ENCODE data around the gene TMEM123. TPM values are rescaled to one million over a fixed set of nuclear protein-coding genes. Genes with fewer than 3 reads are reported as not detected.

TMEM123 gene
- total and polyA plus RNA-seq, 10 of the 15 experiments (the other 5 are each of a cell fraction or from before 2014, with no cell fraction given) = 35.1 to 667 (median 123) TPM

DNA sequence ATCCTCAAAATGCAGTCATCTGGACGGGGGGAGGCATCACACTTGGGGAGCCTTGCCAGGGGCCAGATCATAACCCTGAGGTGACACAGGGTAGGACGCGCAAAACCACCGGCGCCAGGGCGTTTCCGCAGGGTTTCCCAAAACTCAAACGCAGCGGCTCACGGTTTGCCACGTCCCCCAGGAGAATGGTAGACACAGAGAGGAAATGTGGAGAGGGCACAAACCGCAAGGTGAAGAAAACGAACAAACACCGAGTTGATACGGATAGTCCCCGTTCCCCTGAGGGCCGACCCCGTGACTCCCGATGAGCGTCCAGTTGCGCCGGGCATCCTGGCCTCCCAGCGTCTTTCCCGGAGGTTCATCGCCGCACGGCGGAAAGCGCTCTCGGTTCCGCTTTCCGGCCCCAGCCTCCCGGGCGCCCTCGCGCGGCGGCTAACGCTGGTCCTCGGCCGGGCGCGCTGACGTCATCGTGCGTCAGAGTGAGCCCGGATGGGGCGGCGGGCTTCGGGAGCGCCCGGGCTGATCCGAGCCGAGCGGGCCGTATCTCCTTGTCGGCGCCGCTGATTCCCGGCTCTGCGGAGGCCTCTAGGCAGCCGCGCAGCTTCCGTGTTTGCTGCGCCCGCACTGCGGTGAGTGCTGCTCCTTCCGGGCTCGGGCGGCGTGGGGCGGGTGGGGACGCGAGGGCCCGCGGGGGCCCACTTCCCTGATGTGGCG is 105.7 kb downstream of the TMEM123 start, which contains the start of gene BIRC2 (continued):
- TF ChIP-seq, protein P1, sequence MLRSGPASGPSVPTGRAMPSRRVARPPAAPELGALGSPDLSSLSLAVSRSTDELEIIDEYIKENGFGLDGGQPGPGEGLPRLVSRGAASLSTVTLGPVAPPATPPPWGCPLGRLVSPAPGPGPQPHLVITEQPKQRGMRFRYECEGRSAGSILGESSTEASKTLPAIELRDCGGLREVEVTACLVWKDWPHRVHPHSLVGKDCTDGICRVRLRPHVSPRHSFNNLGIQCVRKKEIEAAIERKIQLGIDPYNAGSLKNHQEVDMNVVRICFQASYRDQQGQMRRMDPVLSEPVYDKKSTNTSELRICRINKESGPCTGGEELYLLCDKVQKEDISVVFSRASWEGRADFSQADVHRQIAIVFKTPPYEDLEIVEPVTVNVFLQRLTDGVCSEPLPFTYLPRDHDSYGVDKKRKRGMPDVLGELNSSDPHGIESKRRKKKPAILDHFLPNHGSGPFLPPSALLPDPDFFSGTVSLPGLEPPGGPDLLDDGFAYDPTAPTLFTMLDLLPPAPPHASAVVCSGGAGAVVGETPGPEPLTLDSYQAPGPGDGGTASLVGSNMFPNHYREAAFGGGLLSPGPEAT (IDR thresholded peaks at IDR 0.05; ENCODE audit: low read depth) = peak; percentile 98
- TF ChIP-seq, protein P2, sequence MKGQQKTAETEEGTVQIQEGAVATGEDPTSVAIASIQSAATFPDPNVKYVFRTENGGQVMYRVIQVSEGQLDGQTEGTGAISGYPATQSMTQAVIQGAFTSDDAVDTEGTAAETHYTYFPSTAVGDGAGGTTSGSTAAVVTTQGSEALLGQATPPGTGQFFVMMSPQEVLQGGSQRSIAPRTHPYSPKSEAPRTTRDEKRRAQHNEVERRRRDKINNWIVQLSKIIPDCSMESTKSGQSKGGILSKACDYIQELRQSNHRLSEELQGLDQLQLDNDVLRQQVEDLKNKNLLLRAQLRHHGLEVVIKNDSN (IDR thresholded peaks at IDR 0.05; ENCODE audit: borderline replicate concordance, extremely low read length, insufficient read depth, low read depth, low read length) = peak; percentile 0
- TF ChIP-seq IRF4 (IDR thresholded peaks at IDR 0.05; ENCODE audit: low read depth, low read length) (peak; percentile 87), ZNF24 (IDR thresholded peaks at IDR 0.05) (peak; percentile 30; the same call in 1 of the 2 replicates), ZSCAN29 (IDR thresholded peaks at IDR 0.05) (peak; percentile 49; the same call in 1 of the 2 replicates), SMAD1 (IDR thresholded peaks at IDR 0.05; ENCODE audit: low read depth, partially characterized antibody) (peak; percentile 23), HDAC2 (IDR thresholded peaks at IDR 0.05) (no peak), NRF1 (conservative IDR thresholded peaks at IDR 0.05; ENCODE audit: low read depth, low read length) (peak; percentile 18; the same call in 1 of the 2 replicates), RAD51 (IDR thresholded peaks at IDR 0.05) (peak; percentile 32; the same call in 1 of the 2 replicates), KDM1A (IDR thresholded peaks at IDR 0.05; ENCODE audit: borderline replicate concordance) (no peak), SIN3A (IDR thresholded peaks at IDR 0.05; ENCODE audit: low read depth, low read length) (no peak; the same call in 1 of the 2 replicates), TARDBP (IDR thresholded peaks at IDR 0.05; ENCODE audit: borderline replicate concordance) (no peak), POLR2AphosphoS2 (IDR thresholded peaks at IDR 0.05; ENCODE audit: low read depth, low read length) (peak; percentile 61; the same call in 1 of the 2 replicates), POU2F2 (IDR thresholded peaks at IDR 0.05; ENCODE audit: borderline replicate concordance, low read depth, low read length) (peak; percentile 70; the same call in 1 of the 3 replicates), HDGF (IDR thresholded peaks at IDR 0.05) (peak; percentile 43), CHD1 (IDR thresholded peaks at IDR 0.05; ENCODE audit: low read depth, low read length) (no peak), ZNF274 (IDR thresholded peaks at IDR 0.05; ENCODE audit: insufficient read depth, insufficient read length) (no peak), SUZ12 (IDR thresholded peaks at IDR 0.05; ENCODE audit: unreplicated experiment) (no peak), RFX5 (IDR thresholded peaks at IDR 0.05; ENCODE audit: low read depth, low read length) (no peak; the same call in 1 of the 2 replicates), SIX5 (IDR thresholded peaks at IDR 0.05; ENCODE audit: low read depth, low read length, severe bottlenecking) (no peak), POLR2A (IDR thresholded peaks at IDR 0.05; ENCODE audit: low read depth, low read length) (peak; percentile 92)
- TF ChIP-seq, protein P3, sequence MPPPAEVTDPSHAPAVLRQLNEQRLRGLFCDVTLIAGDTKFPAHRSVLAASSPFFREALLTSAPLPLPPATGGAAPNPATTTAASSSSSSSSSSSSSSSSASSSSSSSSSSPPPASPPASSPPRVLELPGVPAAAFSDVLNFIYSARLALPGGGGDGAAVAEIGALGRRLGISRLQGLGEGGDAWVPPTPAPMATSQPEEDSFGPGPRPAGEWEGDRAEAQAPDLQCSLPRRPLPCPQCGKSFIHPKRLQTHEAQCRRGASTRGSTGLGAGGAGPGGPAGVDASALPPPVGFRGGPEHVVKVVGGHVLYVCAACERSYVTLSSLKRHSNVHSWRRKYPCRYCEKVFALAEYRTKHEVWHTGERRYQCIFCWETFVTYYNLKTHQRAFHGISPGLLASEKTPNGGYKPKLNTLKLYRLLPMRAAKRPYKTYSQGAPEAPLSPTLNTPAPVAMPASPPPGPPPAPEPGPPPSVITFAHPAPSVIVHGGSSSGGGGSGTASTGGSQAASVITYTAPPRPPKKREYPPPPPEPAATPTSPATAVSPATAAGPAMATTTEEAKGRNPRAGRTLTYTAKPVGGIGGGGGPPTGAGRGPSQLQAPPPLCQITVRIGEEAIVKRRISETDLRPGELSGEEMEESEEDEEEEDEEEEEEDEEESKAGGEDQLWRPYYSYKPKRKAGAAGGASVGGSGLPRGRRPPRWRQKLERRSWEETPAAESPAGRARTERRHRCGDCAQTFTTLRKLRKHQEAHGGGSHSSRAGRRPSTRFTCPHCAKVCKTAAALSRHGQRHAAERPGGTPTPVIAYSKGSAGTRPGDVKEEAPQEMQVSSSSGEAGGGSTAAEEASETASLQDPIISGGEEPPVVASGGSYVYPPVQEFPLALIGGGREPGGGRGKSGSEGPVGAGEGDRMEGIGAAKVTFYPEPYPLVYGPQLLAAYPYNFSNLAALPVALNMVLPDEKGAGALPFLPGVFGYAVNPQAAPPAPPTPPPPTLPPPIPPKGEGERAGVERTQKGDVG (CRISPR knock-in tag; IDR thresholded peaks at IDR 0.05) = peak; percentile 63; the same call in 1 of the 2 replicates
- TF ChIP-seq, protein P4, sequence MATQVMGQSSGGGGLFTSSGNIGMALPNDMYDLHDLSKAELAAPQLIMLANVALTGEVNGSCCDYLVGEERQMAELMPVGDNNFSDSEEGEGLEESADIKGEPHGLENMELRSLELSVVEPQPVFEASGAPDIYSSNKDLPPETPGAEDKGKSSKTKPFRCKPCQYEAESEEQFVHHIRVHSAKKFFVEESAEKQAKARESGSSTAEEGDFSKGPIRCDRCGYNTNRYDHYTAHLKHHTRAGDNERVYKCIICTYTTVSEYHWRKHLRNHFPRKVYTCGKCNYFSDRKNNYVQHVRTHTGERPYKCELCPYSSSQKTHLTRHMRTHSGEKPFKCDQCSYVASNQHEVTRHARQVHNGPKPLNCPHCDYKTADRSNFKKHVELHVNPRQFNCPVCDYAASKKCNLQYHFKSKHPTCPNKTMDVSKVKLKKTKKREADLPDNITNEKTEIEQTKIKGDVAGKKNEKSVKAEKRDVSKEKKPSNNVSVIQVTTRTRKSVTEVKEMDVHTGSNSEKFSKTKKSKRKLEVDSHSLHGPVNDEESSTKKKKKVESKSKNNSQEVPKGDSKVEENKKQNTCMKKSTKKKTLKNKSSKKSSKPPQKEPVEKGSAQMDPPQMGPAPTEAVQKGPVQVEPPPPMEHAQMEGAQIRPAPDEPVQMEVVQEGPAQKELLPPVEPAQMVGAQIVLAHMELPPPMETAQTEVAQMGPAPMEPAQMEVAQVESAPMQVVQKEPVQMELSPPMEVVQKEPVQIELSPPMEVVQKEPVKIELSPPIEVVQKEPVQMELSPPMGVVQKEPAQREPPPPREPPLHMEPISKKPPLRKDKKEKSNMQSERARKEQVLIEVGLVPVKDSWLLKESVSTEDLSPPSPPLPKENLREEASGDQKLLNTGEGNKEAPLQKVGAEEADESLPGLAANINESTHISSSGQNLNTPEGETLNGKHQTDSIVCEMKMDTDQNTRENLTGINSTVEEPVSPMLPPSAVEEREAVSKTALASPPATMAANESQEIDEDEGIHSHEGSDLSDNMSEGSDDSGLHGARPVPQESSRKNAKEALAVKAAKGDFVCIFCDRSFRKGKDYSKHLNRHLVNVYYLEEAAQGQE (IDR thresholded peaks at IDR 0.05; ENCODE audit: low read depth, low read length) = no peak

Data from GM12878 (cell line).